ENCODE results near the gene NAA50.

GRCh38 chr3:113736548-113737089 lies 9.4 kb downstream of the NAA50 start:
- no peak for TF ChIP-seq YY1 (IDR thresholded peaks at IDR 0.05; ENCODE audit: insufficient read depth, insufficient read length)
- TF ChIP-seq ZNF274 (IDR thresholded peaks at IDR 0.05; ENCODE audit: low read depth, low read length): no peak
